GM21737 (cell line): ENCODE measurements around the gene IGSF6.
A peak's percentile ranks its signal among the peaks of the same experiment; 100 is the strongest.
"Not testable (repeated sequence)": the region's sequence is repeated elsewhere in the genome, so short reads cannot be mapped to it uniquely, and the experiment has no call there.

Experiments
- ATAC-seq: cut with Tn5 transposase; IDR thresholded peaks from one replicate; pipeline ENCODE4 v1.9.1; 2021; ENCODE audit warnings: mild to moderate bottlenecking, moderate library complexity; ENCODE audit not compliant: unreplicated experiment

IGSF6 gene

GRCh38 chr16:21654466-21654865, 2.1 kb upstream of the IGSF6 start:
- no peak for ATAC-seq

GRCh38 chr16:21653571-21653970, 1.2 kb upstream of the IGSF6 start:
- ATAC-seq: no peak

GRCh38 chr16:21651515-21651914, 893 bp downstream of the IGSF6 start:
- ATAC-seq: no peak

GRCh38 chr16:21650521-21650920, 1.9 kb downstream of the IGSF6 start:
- ATAC-seq: no peak

GRCh38 chr16:21649826-21650406, 2.5 kb downstream of the IGSF6 start:
- not testable (repeated sequence) for ATAC-seq

GRCh38 chr16:21647562-21648164, 4.7 kb downstream of the IGSF6 start:
- peak; percentile 7 for ATAC-seq

- peak; percentile 86 for ATAC-seq
Measured at GRCh38 chr16:21646721-21647561, 5.5 kb downstream of the IGSF6 start.

GRCh38 chr16:21646091-21646490, 6.3 kb downstream of the IGSF6 start:
- ATAC-seq: no peak

GRCh38 chr16:21645261-21645721, 7.1 kb downstream of the IGSF6 start:
- ATAC-seq: no peak

GRCh38 chr16:21644674-21645073, 7.7 kb downstream of the IGSF6 start:
- no peak for ATAC-seq

GRCh38 chr16:21643785-21644184, 8.6 kb downstream of the IGSF6 start:
- no peak for ATAC-seq

- no peak for ATAC-seq
Measured at GRCh38 chr16:21642861-21643260, 9.5 kb downstream of the IGSF6 start.

- ATAC-seq: no peak
Measured at GRCh38 chr16:21641916-21642315, 10.5 kb downstream of the IGSF6 start.

GRCh38 chr16:21639493-21639892, 12.9 kb downstream of the IGSF6 start:
- no peak for ATAC-seq

- no peak for ATAC-seq
Measured at GRCh38 chr16:21638573-21638975, 13.8 kb downstream of the IGSF6 start.

GRCh38 chr16:21637032-21637968, 15.1 kb downstream of the IGSF6 start:
- ATAC-seq: no peak

GRCh38 chr16:21635694-21636093, 16.7 kb downstream of the IGSF6 start:
- ATAC-seq: not testable (repeated sequence)

GRCh38 chr16:21634216-21634615, 18.2 kb downstream of the IGSF6 start:
- no peak for ATAC-seq

- ATAC-seq: not testable (repeated sequence)
Measured at GRCh38 chr16:21631951-21632575, 20.3 kb downstream of the IGSF6 start.

GRCh38 chr16:21631376-21631775, 21.0 kb downstream of the IGSF6 start:
- ATAC-seq: not testable (repeated sequence)
